Activated CD8-positive, alpha-beta memory T cell treated with anti-CD3 and anti-CD28 coated beads, Interleukin-2, amount 10 ng/mL, durations not matched to agents 7 days and 5 days (primary cell): ENCODE results near the gene CEP112. TPM values are rescaled to one million over a fixed set of nuclear protein-coding genes. Genes with fewer than 3 reads are reported as not detected.
"Not testable (repeated sequence)": the region's sequence is repeated elsewhere in the genome, so short reads cannot be mapped to it uniquely, and the experiment has no call there.

Experiments
- ATAC-seq: fragments of 150-1000 bp; cut with Tn5 transposase; one replicate; pipeline ENCODE4 v1.10.0; 2021; ENCODE audit warnings: moderate library complexity
- CTCF ChIA-PET: fragments of 350-600 bp; sonication (Branson Sonifier 250); formaldehyde crosslinking; loops from one replicate; lab custom pipeline; 2021; ENCODE audit warnings: antibody characterized with exemption; lab: Charles Lee
- DNase-seq: peaks from one replicate; pipeline ENCODE4 v3.0.0-alpha.2; 2020
- H3K27ac Mint-ChIP-seq: one replicate; pipeline ENCODE4 v1.8.0; 2021; ENCODE audit warnings: mild to moderate bottlenecking, mixed read lengths
- H3K27me3 Mint-ChIP-seq: one replicate; pipeline ENCODE4 v1.8.0; 2021; ENCODE audit warnings: mixed read lengths
- H3K36me3 Mint-ChIP-seq: one replicate; pipeline ENCODE4 v1.8.0; 2021; ENCODE audit warnings: mild to moderate bottlenecking, mixed read lengths
- H3K4me1 Mint-ChIP-seq: one replicate; pipeline ENCODE4 v1.8.0; 2021; ENCODE audit warnings: mixed read lengths
- H3K4me3 Mint-ChIP-seq: one replicate; pipeline ENCODE4 v1.8.0; 2021; ENCODE audit warnings: mild to moderate bottlenecking, moderate library complexity, mixed read lengths
- H3K9me3 Mint-ChIP-seq: one replicate; pipeline ENCODE4 v1.8.0; 2022; ENCODE audit warnings: low read depth, mixed read lengths
- total RNA-seq, 2 experiments: library from RNA; stranded (reverse); gene quantifications; one replicate each; pipeline ENCODE4 v1.2.3, GENCODE V29; 2021

Gene CEP112
- total RNA-seq, 2 experiments from 2014 or later, result 3.1 to 5.0 TPM

DNA sequence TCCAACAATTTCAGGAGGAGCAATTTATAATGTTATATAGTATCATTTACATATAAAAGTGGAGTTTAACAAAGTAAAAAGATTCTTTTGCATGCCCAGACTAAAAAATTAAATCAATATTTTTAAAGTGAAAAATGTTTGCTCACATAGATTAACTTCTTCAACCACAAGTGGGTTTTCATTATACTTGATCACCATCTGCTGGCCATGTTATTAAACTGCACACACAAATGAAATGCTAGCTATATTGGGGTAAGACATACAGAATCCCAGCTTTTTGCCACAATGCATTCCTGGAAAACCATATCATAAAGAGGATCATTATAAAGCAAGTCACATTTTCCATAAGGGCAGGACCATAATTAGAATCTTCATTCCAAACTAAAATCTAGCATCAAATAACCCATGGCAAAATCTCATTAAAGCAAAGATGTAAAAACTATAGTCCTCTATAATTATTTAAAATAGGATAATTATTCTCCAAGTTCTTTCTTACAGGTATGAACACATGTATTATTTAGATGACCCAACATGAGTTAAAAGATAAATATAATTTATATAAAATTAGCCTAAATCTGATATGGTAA is 26.3 kb downstream of the CEP112 start:
- DNase-seq (no peak), ATAC-seq (no peak)
- Mint-ChIP-seq H3K27me3 (no peaks in the 10 kb centered on the region), H3K9me3 (no peaks in the 10 kb centered on the region), H3K4me1 (peaks cover 7% of the 10 kb centered on the region), H3K4me3 (no peak overlapping the region), H3K36me3 (no peaks in the 10 kb centered on the region), H3K27ac (no peak overlapping the region)
- CTCF ChIA-PET, result interaction anchor here (0.9 to 4.1 kb wide), 9 partner anchors 14 to 947 kb away, joined by 3 to 28 read pairs (median 5); no protein-coding TSS in a partner anchor

GRCh38 chr17:66155055-66155454 is 36.9 kb downstream of the CEP112 start:
- H3K27ac Mint-ChIP-seq, H3K9me3 Mint-ChIP-seq, DNase-seq, CTCF ChIA-PET, H3K4me1 Mint-ChIP-seq, H3K4me3 Mint-ChIP-seq, ATAC-seq, H3K27me3 Mint-ChIP-seq: not testable (repeated sequence)
- H3K36me3 Mint-ChIP-seq, result peaks cover 19% of the 10 kb centered on the region

DNA sequence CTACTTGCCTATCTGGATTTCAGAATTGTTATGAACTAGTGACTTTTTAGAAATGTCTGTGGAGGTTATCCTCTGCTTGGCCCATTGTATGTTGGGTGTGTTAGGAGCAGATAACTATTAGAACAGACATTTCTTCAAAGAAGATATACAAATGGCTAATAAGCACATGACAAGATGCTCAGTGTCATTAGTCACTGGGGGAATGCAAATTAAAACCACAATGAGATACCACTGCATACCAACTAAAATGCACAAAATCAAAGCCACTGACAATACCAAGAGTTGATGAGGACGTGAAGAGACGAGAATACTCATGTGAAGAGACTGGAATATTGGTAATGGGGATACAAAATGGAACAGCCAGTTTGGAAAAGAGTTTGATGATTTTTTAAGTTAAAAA is 39.2 kb downstream of the CEP112 start:
- Mint-ChIP-seq H3K4me3 (no peak overlapping the region), H3K27ac (no peak overlapping the region), H3K4me1 (peaks cover 9% of the 10 kb centered on the region), H3K9me3 (peaks cover 8% of the 10 kb centered on the region), H3K27me3 (no peaks in the 10 kb centered on the region), H3K36me3 (peaks cover 16% of the 10 kb centered on the region)
- ATAC-seq, result no peak
- no peak for DNase-seq
- CTCF ChIA-PET, result no interaction called here

DNA sequence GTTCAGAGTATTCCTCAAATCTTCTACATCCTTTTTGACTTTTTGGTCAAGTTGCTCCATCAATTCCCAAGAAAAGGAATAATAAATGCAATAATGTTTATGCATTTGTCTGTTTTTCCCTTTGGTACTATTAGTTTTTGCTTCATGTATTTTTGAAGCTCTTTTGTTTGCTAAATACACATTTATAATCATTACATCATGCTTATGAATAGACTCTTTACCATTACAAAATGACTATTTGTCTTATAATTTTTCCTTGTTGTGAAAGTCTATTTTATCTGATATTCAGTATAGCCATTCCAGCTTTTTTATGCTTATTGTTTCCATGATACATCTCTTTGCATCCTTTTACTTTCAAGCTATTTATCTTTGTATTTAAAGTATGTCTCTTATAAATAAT is 41.2 kb downstream of the CEP112 start:
- Mint-ChIP-seq H3K4me3 (no peak overlapping the region), H3K27ac (no peak overlapping the region), H3K9me3 (peaks cover 3% of the 10 kb centered on the region), H3K4me1 (peaks cover 9% of the 10 kb centered on the region), H3K36me3 (peaks cover 11% of the 10 kb centered on the region), H3K27me3 (no peaks in the 10 kb centered on the region)
- DNase-seq (no peak), ATAC-seq (no peak)
- CTCF ChIA-PET, result interaction anchor here (1.7 kb wide), 1 partner anchor 15 kb away, joined by 5 read pairs; no protein-coding TSS in a partner anchor

DNA sequence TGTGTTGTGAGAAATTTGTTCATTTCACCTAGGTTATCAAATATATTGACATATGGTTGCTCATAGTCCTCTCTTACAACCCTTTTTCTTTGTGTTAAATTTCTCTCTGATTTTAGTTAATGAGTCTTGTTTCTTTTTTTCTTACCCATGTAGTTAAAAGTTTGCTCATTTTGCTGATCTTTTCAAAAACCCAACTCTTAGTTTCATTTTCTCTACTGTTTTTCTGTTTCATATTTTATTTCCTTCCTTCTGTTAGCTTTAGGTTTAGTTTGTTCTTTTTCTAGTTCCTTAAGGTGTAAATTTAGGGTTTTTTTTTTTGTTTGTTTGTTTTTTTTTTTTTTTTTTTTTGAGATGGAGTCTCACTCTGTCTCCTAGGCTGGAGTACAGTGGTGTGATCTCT is 42.4 kb downstream of the CEP112 start:
- H3K27ac Mint-ChIP-seq, result peak overlapping the region; percentile 47
- ATAC-seq, result no peak

GRCh38 chr17:66146394-66146793 is 45.5 kb downstream of the CEP112 start:
- Mint-ChIP-seq H3K9me3 (peaks cover 3% of the 10 kb centered on the region), H3K27ac (no peak overlapping the region), H3K4me3 (no peak overlapping the region), H3K27me3 (peaks cover 4% of the 10 kb centered on the region), H3K4me1 (peaks cover 9% of the 10 kb centered on the region), H3K36me3 (peaks cover 11% of the 10 kb centered on the region)
- no peak for ATAC-seq
- CTCF ChIA-PET, result no interaction called here
- DNase-seq, result no peak

More for the DNA sequence above, 42.4 kb downstream of the CEP112 start:
- CTCF ChIA-PET, result no interaction called here
- Mint-ChIP-seq H3K4me1 (peaks cover 9% of the 10 kb centered on the region), H3K27me3 (no peaks in the 10 kb centered on the region), H3K4me3 (no peak overlapping the region), H3K9me3 (peaks cover 3% of the 10 kb centered on the region), H3K36me3 (peaks cover 11% of the 10 kb centered on the region)
- no peak for DNase-seq

GRCh38 chr17:66143657-66144282 is 48.2 kb downstream of the CEP112 start:
- ATAC-seq (no peak), DNase-seq (no peak)
- Mint-ChIP-seq H3K9me3 (no peaks in the 10 kb centered on the region), H3K36me3 (peaks cover 1% of the 10 kb centered on the region), H3K27ac (no peak overlapping the region), H3K27me3 (peaks cover 4% of the 10 kb centered on the region), H3K4me3 (no peak overlapping the region), H3K4me1 (no peaks in the 10 kb centered on the region)
- CTCF ChIA-PET, result interaction anchor here (1.9 kb wide), 1 partner anchor 21 kb away, joined by 3 read pairs; no protein-coding TSS in a partner anchor

DNA sequence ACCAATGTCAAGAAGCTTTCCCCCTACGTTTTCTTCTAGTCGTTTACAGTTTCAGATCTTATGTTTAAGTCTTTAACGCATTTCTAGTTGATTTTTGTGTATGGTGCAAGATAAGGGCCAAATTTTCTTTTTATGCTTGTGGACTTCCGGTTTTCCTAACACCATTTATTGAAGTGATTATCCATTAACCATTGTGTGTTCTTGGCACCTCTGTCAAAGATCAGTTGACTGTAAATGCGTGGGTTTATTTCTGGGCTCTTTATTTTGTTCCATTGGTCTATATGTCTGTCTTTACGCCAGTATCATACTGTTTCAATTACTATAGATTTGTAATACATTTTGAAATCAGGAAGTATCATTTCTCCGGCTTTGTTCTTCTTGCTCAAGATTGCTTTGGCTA is 49.5 kb downstream of the CEP112 start:
- DNase-seq (no peak), ATAC-seq (no peak)
- peaks cover under 1% of the 10 kb centered on the region for H3K36me3 Mint-ChIP-seq
- H3K4me3 Mint-ChIP-seq, result no peak overlapping the region
- CTCF ChIA-PET, result interaction anchor here (1.9 kb wide), 1 partner anchor 22 kb away, joined by 3 read pairs; no protein-coding TSS in a partner anchor
- H3K9me3 Mint-ChIP-seq, result peaks cover 4% of the 10 kb centered on the region
- H3K27ac Mint-ChIP-seq, result no peak overlapping the region
- H3K4me1 Mint-ChIP-seq, result no peaks in the 10 kb centered on the region
- H3K27me3 Mint-ChIP-seq, result peaks cover 4% of the 10 kb centered on the region

DNA sequence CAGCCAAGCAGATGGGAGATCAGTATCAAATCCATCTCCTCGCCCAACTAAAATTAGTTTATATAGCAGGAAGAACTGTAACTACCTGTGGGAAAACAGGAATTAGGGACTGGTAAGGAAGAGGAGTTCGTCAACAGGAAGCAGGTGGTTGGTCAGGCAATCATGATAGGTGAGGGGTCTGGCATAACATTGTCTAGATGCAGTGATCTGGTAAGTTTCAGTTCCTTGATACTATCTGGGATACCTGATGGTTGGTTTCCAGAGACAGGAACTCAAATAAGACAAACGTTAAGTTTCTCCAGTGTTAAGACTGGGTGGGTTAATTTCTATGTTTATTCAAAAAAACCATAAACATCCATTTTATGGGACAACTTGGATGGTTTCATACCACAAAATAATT is 53.8 kb downstream of the CEP112 start:
- CTCF ChIA-PET, result no interaction called here

GRCh38 chr17:66135896-66136295 is 56.0 kb downstream of the CEP112 start:
- Mint-ChIP-seq H3K36me3 (peaks cover 4% of the 10 kb centered on the region), H3K4me3 (no peak overlapping the region), H3K4me1 (peaks cover 4% of the 10 kb centered on the region), H3K9me3 (peaks cover 4% of the 10 kb centered on the region), H3K27me3 (no peaks in the 10 kb centered on the region), H3K27ac (no peak overlapping the region)
- DNase-seq (no peak), ATAC-seq (no peak)
- CTCF ChIA-PET, result no interaction called here

More for the DNA sequence above, 53.8 kb downstream of the CEP112 start:
- no peak for ATAC-seq
- DNase-seq, result no peak
- peaks cover 4% of the 10 kb centered on the region for H3K36me3 Mint-ChIP-seq
- H3K27me3 Mint-ChIP-seq, result peaks cover 3% of the 10 kb centered on the region
- H3K4me1 Mint-ChIP-seq, result peaks cover 4% of the 10 kb centered on the region
- no peak overlapping the region for H3K4me3 Mint-ChIP-seq
- H3K9me3 Mint-ChIP-seq, result peaks cover 4% of the 10 kb centered on the region
- no peak overlapping the region for H3K27ac Mint-ChIP-seq

GRCh38 chr17:66135219-66135618 is 56.7 kb downstream of the CEP112 start:
- no peak for ATAC-seq
- Mint-ChIP-seq H3K27me3 (no peaks in the 10 kb centered on the region), H3K4me3 (no peak overlapping the region), H3K9me3 (peaks cover 4% of the 10 kb centered on the region), H3K4me1 (peaks cover 4% of the 10 kb centered on the region), H3K36me3 (peaks cover 4% of the 10 kb centered on the region), H3K27ac (no peak overlapping the region)
- DNase-seq, result no peak
- CTCF ChIA-PET, result no interaction called here

DNA sequence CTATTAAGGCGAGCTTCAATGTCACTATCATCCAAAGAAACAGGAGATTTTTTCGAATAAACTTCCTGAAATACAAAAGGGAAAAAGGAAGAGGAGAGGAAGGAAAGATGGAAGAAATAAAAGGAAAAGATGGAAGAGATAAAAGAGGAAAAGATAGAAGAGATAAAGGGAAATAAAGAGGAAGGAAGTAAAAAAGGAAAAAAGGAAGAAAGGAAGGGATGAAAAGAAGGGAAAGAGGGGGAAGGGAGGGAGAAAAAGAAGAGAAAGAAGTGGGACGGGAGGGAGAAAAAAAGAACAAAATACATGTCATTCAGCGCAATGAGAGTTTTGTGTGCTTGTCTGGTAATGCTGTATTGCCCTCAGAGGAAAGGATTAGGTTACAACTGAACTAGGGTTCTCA is 62.2 kb downstream of the CEP112 start:
- H3K4me3 Mint-ChIP-seq, result no peak overlapping the region
- H3K27me3 Mint-ChIP-seq, result peaks cover 2% of the 10 kb centered on the region
- H3K9me3 Mint-ChIP-seq, result no peaks in the 10 kb centered on the region
- DNase-seq (no peak), ATAC-seq (no peak)
- H3K36me3 Mint-ChIP-seq, result no peaks in the 10 kb centered on the region
- CTCF ChIA-PET, result no interaction called here
- H3K27ac Mint-ChIP-seq, result no peak overlapping the region
- H3K4me1 Mint-ChIP-seq, result no peaks in the 10 kb centered on the region

- CTCF ChIA-PET, result interaction anchor here (1.9 kb wide), 1 partner anchor 10 kb away, joined by 4 read pairs; no protein-coding TSS in a partner anchor
- ATAC-seq (no peak), DNase-seq (no peak)
- H3K4me1 Mint-ChIP-seq, result no peaks in the 10 kb centered on the region
- H3K4me3 Mint-ChIP-seq, result no peak overlapping the region
- no peaks in the 10 kb centered on the region for H3K36me3 Mint-ChIP-seq
- no peaks in the 10 kb centered on the region for H3K9me3 Mint-ChIP-seq
- no peak overlapping the region for H3K27ac Mint-ChIP-seq
- peaks cover 2% of the 10 kb centered on the region for H3K27me3 Mint-ChIP-seq
These were observed 65.7 kb downstream of the CEP112 start for GRCh38 chr17:66126231-66126630.

GRCh38 chr17:66123163-66123562 is 68.8 kb downstream of the CEP112 start:
- CTCF ChIA-PET, result no interaction called here
- Mint-ChIP-seq H3K27ac (no peak overlapping the region), H3K36me3 (no peaks in the 10 kb centered on the region)

More at GRCh38 chr17:66123163-66123562, 68.8 kb downstream of the CEP112 start:
- H3K4me1 Mint-ChIP-seq, result no peaks in the 10 kb centered on the region
- ATAC-seq, result no peak
- DNase-seq, result no peak
- peaks cover 4% of the 10 kb centered on the region for H3K27me3 Mint-ChIP-seq
- no peak overlapping the region for H3K4me3 Mint-ChIP-seq
- peaks cover 2% of the 10 kb centered on the region for H3K9me3 Mint-ChIP-seq
